ENCODE results near the gene SLC26A5. TPM values are rescaled to one million over a fixed set of nuclear protein-coding genes. Genes with fewer than 3 reads are reported as not detected.
A peak's percentile ranks its signal among the peaks of the same experiment; 100 is the strongest.

SLC26A5 gene
- total and polyA plus RNA-seq, 2 donors (not counting 3 experiments of a cell fraction or from before 2014, with no cell fraction given) = not detected

DNA sequence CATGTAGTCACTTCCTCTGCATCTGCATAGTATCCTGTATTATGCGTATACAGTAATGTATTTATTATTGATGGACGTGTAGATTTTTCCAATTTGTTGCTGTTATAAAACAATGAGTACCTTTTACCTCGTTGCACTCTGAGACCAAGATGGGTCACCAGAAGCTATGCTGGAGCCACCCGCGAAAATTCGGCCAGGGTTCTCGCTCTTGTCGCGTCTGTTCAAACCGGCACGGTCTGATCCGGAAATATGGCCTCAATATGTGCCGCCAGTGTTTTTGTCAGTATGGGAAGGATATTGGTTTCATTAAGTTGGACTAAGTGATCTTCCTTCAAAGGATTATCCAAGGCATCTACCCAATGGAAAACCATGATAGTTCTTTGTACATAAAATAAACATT lies 97.6 kb downstream of the SLC26A5 start:
- BruUV-seq (replicated peaks) = no TSS peak
- Histone ChIP-seq H3K27ac (ENCODE audit: insufficient read depth, low read depth, low read length) (peak overlapping the region; percentile 63), H3K4me2 (ENCODE audit: insufficient read depth, low read length) (peak overlapping the region; percentile 93), H3K36me3 (ENCODE audit: control insufficient read depth in 2 of 2, extremely low read depth in 1 of 2, insufficient read depth in 2 of 2, low read length in 2 of 2) (no peaks in the 10 kb centered on the region), H3K4me1 (ENCODE audit: control insufficient read depth, extremely low read depth, insufficient read depth, low read length) (peaks cover 29% of the 10 kb centered on the region), H3K9me3 (replicated peaks; ENCODE audit: control insufficient read depth, insufficient read depth, low read length) (no peaks in the 10 kb centered on the region), H3K4me3 (replicated peaks in 1 of 3; ENCODE audit: insufficient read depth in 1 of 3, low read depth in 1 of 3, low read length in 3 of 3) (peak overlapping the region; percentile 71 to 89 (median 86)), H3K9me1 (replicated peaks; ENCODE audit: control insufficient read depth, extremely low read depth, insufficient read depth, low read length) (no peaks in the 10 kb centered on the region), H3K79me2 (ENCODE audit: control insufficient read depth, insufficient read depth, low read length) (peaks cover 79% of the 10 kb centered on the region), H3K27me3 (ENCODE audit: control insufficient read depth in 2 of 2, insufficient read depth in 2 of 2, low read length in 2 of 2) (no peaks in the 10 kb centered on the region), H4K20me1 (replicated peaks; ENCODE audit: control insufficient read depth, extremely low read depth, insufficient read depth, low read length) (no peaks in the 10 kb centered on the region), H2AFZ (ENCODE audit: low read depth, low read length) (no peak overlapping the region), H3K9ac (replicated peaks; ENCODE audit: extremely low read depth, insufficient read depth, low read length) (peak overlapping the region; percentile 94)
- CTCF ChIA-PET = no interaction called here
- intact Hi-C loops (cut with micrococcal nuclease) = no loop called here
- dilution Hi-C loops (cut with MboI; ENCODE audit: extremely low pct_ligation_motif_present, low sequenced_read_pairs) = no loop called here
- POLR2A ChIA-PET = interaction anchor here (0.6 kb wide), 1 partner anchor 1743 kb away, joined by 3 read pairs; no protein-coding TSS in a partner anchor
- no peak for FAIRE-seq
- peak; percentile 13 for DNase-seq (ENCODE audit: low read depth, low spot score)
- TF ChIP-seq FOS (IDR thresholded peaks at IDR 0.05; ENCODE audit: borderline replicate concordance, insufficient read depth, low read length) = no peak
- no peak for TF ChIP-seq MYC (IDR thresholded peaks at IDR 0.05; ENCODE audit: low read depth, low read length)
- TF ChIP-seq POLR2AphosphoS5 (IDR thresholded peaks at IDR 0.05; ENCODE audit: insufficient read depth, low read depth, low read length) = no peak
- no peak for TF ChIP-seq JUN (IDR thresholded peaks at IDR 0.05; ENCODE audit: borderline replicate concordance, insufficient read depth, insufficient read length, low read depth)
- no peak for TF ChIP-seq GATA2 (IDR thresholded peaks at IDR 0.05; ENCODE audit: insufficient read depth, insufficient read length, low read depth, low read length)
- no peak for TF ChIP-seq EZH2 (IDR thresholded peaks at IDR 0.05; ENCODE audit: borderline replicate concordance, low read depth, low read length, severe bottlenecking)
- TF ChIP-seq, protein P1, sequence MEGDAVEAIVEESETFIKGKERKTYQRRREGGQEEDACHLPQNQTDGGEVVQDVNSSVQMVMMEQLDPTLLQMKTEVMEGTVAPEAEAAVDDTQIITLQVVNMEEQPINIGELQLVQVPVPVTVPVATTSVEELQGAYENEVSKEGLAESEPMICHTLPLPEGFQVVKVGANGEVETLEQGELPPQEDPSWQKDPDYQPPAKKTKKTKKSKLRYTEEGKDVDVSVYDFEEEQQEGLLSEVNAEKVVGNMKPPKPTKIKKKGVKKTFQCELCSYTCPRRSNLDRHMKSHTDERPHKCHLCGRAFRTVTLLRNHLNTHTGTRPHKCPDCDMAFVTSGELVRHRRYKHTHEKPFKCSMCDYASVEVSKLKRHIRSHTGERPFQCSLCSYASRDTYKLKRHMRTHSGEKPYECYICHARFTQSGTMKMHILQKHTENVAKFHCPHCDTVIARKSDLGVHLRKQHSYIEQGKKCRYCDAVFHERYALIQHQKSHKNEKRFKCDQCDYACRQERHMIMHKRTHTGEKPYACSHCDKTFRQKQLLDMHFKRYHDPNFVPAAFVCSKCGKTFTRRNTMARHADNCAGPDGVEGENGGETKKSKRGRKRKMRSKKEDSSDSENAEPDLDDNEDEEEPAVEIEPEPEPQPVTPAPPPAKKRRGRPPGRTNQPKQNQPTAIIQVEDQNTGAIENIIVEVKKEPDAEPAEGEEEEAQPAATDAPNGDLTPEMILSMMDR (IDR thresholded peaks at IDR 0.05; ENCODE audit: extremely low read depth in 1 of 2, insufficient read depth in 1 of 2, low read depth in 1 of 2, low read length in 2 of 2) = no peak
- no peak for TF ChIP-seq POLR2A (IDR thresholded peaks at IDR 0.05; ENCODE audit: low read depth, low read length)
